ENCODE data around the gene GPS2.

The GPS2 gene

DNA sequence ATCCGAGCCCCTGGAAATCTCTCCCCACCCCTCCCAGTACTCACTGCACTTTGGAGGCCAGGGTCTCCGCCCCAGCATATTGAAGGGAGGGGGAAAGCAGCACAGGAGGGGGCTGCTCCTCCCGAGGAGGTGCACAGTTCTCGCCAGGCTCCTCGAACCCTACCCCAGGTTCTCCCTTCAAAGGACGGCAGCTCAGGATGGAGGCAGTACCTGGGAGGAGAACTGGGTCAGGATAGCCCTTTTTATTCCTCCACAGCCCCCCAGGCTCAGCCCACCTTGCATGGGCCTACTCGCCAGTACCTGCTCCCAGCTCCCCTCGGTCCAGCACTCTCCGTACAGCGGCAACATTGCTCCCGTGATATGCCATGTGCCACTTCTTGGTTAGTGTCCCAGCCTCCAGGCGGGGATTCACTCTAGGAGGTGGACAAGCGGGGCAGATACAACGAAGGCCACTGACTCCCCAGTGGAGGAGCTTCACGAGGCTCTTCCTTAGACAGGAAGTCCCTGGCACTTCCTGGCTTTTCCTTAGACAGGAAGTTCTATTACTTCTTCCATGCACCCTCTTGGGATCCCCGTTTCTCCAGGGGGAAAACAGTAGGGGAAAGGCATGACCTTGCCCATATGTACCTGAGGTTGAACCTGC, 2.1 kb upstream of the GPS2 start:
- ATAC-seq (no peak), DNase-seq (no peak)

- no peak for ATAC-seq
- no peak for DNase-seq
Measured at GRCh38 chr17:7315570-7316235, 543 bp upstream of the GPS2 start.

GRCh38 chr17:7313890-7314718, 1.1 kb downstream of the GPS2 start:
- no peak for ATAC-seq
- DNase-seq = no peak

DNA sequence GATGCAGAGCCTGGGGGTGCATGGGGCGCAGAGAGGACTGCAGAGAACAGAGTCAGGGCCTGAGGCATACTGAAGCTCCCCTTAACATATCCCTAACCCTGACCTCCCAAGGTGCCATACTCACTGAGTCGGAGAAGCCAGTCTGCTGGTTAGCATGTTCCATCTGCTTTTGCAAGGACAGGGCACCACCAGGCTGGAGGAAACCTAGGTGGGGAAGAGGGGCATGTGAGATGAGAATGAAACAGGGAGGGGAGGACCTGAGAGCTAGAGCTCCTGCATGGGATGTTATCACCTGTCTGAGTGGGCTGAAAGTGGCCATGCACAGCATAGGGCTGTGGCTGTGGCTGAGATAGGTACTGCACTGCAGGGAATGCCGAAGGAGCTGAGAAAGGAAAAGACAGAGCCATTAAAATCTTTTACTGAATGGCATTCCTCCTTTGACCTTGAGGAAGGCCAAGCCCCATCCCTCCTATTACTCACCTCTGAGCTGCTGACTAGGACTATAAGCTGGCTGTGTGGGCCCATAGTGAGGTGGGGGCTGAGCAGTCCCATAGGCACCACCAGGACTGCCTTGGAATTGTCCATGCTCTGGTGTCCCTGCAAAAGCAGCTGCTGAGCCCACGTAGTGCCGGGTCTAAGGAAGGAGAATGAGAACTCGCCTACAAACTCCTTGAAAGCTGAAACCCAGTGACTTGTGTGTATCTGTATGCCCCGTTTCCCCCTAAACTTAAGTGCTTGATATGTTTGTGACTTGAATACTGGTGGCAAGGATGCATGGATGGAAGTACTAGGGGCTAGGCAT, 1.9 kb downstream of the GPS2 start:
- no peak for DNase-seq
- ATAC-seq = peak; percentile 10

DNA sequence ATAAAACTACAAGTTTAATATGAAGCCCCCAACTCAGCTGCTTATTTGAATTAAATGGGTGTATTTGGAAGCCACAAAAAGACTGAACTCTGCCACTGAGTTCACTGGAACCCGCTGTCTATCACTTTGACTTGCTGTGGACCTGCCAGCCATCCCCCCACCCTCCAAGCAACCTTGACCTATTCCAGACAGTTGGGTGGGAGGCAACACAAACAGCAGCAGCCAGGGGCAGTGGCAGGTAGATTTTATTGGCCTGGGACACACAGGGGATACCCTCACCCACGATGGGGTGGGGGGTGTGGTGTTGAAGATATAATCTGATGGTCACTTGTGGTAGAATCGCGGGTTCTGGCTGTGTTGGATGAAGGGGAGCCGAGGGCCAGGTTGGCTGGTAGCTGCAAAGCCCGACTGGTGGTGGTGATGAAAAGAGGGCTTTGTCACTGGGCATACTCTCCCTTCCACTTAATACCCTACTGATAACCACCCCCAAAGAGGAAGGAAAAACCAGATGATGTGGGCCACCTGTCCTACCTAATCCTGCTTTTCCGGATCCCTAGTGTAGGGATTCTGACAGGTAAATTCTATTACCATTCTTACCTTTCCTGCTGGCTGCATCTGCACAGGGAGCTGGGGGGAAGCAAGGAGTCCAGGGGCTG, 2.6 kb downstream of the GPS2 start:
- ATAC-seq = no peak
- no peak for DNase-seq

GRCh38 chr17:7311110-7311705, 4.0 kb downstream of the GPS2 start:
- ATAC-seq (no peak), DNase-seq (no peak)

- DNase-seq (no peak), ATAC-seq (no peak)
Measured at GRCh38 chr17:7309628-7310027, 5.5 kb downstream of the GPS2 start.

DNA sequence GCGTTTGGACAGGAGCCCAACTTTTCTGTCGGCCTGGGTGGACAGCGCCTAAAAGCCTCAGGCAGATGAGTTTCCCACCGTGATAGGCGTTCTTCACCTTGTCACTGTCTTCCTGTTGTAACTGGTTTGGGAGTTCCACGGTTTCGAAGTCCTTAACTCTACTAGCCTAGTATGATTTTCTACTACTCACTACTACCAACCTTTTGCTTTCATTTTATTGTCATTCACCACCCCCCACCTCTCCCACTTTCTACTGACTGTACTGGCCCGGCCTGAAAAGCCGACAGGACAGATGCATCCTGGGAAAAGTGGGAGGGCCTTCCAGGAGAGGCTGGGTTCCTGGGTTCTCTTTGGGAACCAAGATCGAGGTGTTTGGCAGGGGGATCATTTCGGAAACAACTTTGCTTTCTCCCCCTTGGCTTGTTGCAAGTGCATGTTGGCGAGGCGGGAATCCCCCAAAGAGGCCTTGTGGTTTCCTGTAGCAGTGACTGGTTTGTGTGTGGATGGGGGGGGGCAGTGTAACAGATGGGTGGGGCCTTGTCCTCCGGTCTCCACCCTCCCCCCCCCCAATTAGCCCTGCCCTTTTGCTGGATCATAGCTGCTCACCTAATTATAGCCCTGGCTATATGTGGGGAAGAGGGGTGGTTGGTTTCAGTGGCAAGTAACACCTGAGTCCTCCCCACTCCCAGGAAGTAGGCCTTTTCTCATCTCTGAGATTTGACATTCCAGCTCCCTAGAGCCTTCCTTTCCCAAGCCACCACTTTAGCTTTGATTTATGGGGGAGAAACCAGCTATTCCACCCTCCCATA, 6.3 kb downstream of the GPS2 start:
- peak; percentile 26 for ATAC-seq
- peak; percentile 81 for DNase-seq

DNA sequence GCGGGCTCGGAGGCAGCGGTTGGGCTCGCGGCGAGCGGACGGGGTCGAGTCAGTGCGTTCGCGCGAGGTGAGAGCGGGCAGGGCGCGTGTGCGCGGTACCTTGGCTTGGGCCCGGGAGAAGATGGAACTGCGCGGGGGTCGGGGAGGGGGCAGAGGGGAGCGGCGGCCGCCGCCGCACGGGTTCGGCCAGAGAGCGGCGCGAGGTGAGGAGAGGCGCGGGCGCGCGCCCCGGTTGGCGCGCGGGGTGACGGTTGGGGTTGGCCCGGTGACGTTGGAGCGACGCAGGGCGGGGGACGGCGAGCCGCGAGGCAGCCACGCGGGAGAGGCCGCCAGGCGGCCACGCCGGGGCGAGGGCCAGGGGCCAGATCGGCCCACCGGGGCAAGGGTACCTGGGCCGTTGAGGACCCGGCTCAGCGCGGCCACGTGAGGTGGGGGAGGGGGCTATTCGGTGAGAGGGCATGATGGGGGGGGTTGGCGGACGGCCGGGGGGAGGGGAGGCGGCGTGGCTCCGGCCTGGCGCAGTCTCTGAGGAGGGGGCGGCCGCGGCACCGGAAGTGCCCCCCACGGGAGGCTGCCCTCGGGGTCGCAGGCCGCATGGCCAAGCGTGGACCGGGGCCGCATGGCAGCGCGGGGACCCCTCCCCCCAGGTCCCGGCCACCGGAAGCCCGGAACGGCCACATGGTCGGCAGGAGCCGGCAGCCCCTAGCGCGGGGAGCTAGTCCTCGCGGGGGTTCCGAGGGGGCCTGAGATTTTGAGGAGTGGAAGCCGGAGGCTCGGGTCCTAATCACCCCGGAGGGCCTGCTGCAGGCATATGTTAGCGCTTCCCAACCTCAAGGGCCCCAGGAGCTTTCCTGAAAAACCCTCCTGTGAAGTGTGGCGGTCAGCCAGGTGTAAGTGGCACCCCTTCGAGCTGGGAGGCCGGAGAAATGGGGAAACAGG, 7.2 kb downstream of the GPS2 start:
- ATAC-seq (no peak), DNase-seq (peak; percentile 62)

DNA sequence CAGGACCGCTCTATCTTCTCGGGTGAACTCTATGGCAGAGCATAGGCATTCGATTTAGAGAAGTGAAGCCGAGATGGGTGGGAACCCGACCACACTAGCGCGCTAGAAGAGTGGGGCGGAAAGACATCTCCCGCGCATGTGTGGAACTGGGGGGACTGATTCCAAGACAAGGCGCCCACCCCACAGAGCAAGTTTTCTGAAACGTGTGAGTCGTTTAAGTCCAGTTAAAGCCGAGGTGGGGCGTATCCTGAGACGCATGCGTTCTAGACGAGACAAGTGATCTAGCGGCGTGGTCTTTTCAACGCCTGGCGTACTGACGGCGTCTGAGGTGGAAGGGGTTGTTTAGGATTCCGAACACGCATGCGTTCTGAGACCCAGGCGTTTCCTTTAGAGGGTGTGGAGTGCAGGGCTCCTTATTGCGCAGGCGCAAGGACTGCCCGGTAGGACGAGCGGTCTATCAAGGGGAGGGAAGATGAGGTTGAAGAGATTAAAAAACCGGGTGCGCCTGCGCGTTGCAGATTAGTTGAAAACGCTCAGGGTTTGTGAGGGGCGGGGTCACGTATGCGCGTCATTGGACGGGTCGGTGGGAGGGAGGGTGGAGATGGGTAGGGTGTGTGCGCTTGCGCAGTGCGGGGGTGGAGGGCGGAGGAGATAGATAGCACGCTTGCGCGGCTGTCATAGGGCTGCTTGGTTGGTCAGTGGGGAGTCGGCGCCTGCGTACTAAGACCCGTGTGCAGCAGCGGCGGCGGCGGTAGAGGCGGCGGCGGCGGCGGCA, 8.1 kb downstream of the GPS2 start, which contains the start of gene EIF5A:
Gene EIF5A, plus strand, starts transcription at position 718 of the 775 bp plus-strand sequence. CDS start 2,008 bp downstream, outside the sequence.
- ATAC-seq (peak; percentile 84), DNase-seq (peak; percentile 100)

DNA sequence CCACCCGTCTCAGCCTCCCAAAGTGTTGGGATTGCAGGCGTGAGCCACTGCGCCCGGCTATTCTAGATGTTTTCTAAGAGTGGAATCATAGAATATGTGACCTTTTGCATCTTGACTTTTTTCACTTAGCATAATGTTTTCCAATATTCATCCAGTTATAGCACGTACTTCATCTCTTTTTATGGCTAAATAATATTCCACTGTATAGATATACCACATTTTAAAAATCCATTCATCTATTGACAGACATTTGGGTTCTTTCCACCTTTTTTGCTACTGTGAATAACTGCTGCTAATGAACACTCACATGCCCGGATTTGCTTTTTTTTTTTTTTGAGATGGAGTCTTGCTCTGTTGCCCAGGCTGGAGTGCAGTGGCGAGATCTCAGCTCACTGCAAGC, 11.0 kb downstream of the GPS2 start:
- no peak for ATAC-seq
- no peak for DNase-seq

- peak; percentile 51 for ATAC-seq
- peak; percentile 84 for DNase-seq
Measured at GRCh38 chr17:7296189-7296861, 18.8 kb downstream of the GPS2 start.

DNA sequence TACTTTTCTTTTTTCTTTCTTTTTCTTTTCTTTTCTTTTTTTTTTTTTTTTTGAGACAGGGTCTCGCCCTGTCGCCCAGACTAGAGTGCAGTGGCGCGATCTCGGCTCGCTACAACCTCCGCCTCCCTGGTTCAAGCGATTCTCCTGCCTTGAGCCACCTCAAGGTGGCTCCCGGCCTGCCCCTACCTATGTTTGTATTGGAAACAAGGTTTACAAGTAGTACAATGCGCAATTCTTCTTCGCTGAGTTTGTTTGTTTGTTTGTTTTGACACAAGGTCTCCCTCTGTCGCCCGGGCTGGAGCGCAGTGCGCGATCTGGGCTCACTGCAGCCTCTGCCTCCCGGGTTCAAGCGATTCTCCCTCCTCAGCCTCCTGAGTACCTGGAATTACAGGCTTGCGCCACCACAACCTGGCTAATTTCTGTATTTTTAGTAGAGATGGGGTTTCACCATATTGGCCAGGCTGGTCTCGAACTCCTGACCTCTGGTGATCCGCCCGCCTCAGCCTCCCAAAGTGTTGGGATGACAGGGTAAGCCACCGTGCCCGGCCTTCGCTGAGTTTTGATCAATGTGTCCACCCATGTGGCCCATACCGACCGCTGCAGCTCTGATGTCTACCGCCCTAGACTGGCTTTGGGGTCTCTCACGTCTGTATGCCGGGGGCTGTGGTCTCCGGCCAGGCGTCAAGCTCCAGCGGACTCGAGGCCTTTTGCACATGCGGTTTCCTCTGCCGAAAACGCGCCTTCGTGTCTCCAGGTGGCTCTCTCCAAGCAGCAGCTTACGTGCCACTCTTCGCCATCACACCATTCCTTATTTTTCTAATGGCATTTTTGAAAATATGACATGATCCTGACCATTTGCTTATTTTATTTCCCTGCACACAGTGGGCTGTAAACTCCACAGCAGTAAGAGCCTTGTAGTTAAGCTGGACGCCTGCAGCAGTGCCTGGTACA, 19.7 kb downstream of the GPS2 start:
- DNase-seq = no peak
- no peak for ATAC-seq

DNA sequence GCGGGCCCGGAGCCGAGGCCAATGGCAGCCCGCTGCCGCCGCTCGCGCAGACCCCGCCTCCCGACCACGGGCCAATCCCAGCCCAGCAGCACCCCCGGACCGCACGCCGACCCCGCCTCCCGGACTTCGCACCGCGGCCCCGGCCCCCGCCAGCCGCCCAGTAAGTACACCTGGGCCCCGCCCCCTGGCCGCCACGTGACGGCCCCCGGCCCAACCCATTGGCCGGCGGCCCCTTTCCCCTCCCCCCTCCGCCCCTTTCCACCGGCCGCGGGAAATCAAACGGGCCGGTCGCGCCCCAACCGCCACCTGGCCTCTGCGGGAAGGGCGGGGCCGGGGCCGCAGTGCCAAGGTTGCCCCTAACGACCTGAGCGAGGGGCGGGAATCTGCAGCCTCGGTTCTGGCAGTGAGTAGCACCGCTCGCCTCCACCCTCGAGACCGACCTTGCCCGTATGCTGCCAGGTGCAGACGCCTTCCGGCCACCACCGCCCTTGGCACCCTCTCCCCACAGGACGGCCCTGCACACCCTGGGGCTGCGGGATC, 20.5 kb downstream of the GPS2 start, which contains the start of gene YBX2:
Gene YBX2, minus strand, starts transcription at position 26 of the 540 bp plus-strand sequence. CDS start 139 bp downstream, outside the sequence.
- peak; percentile 74 for ATAC-seq
- DNase-seq = peak; percentile 84

GRCh38 chr17:7293816-7294613, 21.1 kb downstream of the GPS2 start:
- ATAC-seq (no peak), DNase-seq (no peak)
